Thoracic aorta (tissue), 2 donors: ENCODE data around the gene EIF4G3. TPM values are rescaled to one million over a fixed set of nuclear protein-coding genes. Genes with fewer than 3 reads are reported as not detected.

Experiments
- ATAC-seq: fragments of 150-250 bp; one replicate; pipeline ENCODE4 v1.8.0; 2017; ENCODE audit warnings: low read depth; ENCODE audit not compliant: insufficient number of reproducible peaks, low FRiP score
- DNase-seq: peaks from one replicate; pipeline ENCODE4 v3.0.0-alpha.2; 2020; ENCODE audit warnings: low spot score
- H3K27ac ChIP-seq, 2 donors: fragments of 200-600 bp; sonication (generic); 1 replicate in 1 of 2; 2 replicates in 1 of 2; pipeline ENCODE4 v1.5.1; 2016; ENCODE audit warnings: mild to moderate bottlenecking in 2 of 2, moderate library complexity in 2 of 2
- H3K27me3 ChIP-seq: fragments of 200-600 bp; sonication (generic); replicated peaks from 2 replicates; pipeline ENCODE4 v1.6.0; 2016; ENCODE audit warnings: mild to moderate bottlenecking; ENCODE audit not compliant: insufficient read depth
- H3K36me3 ChIP-seq: fragments of 200-600 bp; sonication (generic); one replicate; pipeline ENCODE4 v1.5.1; 2016
- H3K4me1 ChIP-seq, 2 donors: fragments of 200-600 bp; sonication (generic); 1 replicate in 1 of 2; 2 replicates in 1 of 2; pipeline versions ENCODE4 v1.5.1 to v1.6.0; 2016; ENCODE audit warnings: low read depth in 2 of 2, mild to moderate bottlenecking in 1 of 2; ENCODE audit not compliant: control insufficient read depth in 1 of 2
- H3K4me3 ChIP-seq: fragments of 200-600 bp; sonication (generic); 2 replicates; pipeline ENCODE4 v1.5.1; 2016; ENCODE audit warnings: mild to moderate bottlenecking
- H3K9me3 ChIP-seq: fragments of 200-600 bp; sonication (generic); 2 replicates; pipeline ENCODE4 v1.5.1; 2016
- CTCF ChIP-seq: fragments of 200-600 bp; sonication (generic); IDR thresholded peaks from one replicate; pipeline ENCODE4 v1.5.1; 2019; ENCODE audit warnings: antibody characterized with exemption
- total RNA-seq, 2 donors: library from RNA; depleted of rRNA; stranded (reverse); fragments of >200 nt; gene quantifications; one replicate each; pipeline versions ENCODE4 v1.1.0 to v1.2.3, GENCODE V29; 2016

EIF4G3 gene
- total RNA-seq, 2 donors from 2014 or later = 43.1 to 54.0 TPM

- ATAC-seq = no peak
- Histone ChIP-seq H3K27me3 (no peaks in the 10 kb centered on the region), H3K4me1 (no peaks in the 10 kb centered on the region), H3K27ac (no peak overlapping the region), H3K36me3 (peaks cover 78% of the 10 kb centered on the region), H3K4me3 (no peak overlapping the region), H3K9me3 (no peaks in the 10 kb centered on the region)
- no peak for DNase-seq
- TF ChIP-seq CTCF = no peak
These were observed 413.3 kb downstream of the EIF4G3 start for GRCh38 chr1:20763417-20763816.

- Histone ChIP-seq H3K27me3 (no peaks in the 10 kb centered on the region), H3K36me3 (peaks cover 60% of the 10 kb centered on the region), H3K27ac (no peak overlapping the region), H3K4me1 (no peaks in the 10 kb centered on the region), H3K9me3 (no peaks in the 10 kb centered on the region), H3K4me3 (no peak overlapping the region)
- DNase-seq (no peak), ATAC-seq (no peak)
- TF ChIP-seq CTCF = no peak
These were observed 416.4 kb downstream of the EIF4G3 start for GRCh38 chr1:20760322-20760721.

Other genes with a start within 250 kb of the EIF4G3 start
- 100 to 1,000 TPM; 103 to 124 TPM for gene ECE1, start 113.6 kb upstream of the EIF4G3 start, total RNA-seq